ENCODE data around the gene RFX3.

RFX3 gene

GRCh38 chr9:3511551-3511950 is 14.2 kb downstream of the RFX3 start:
- no peak overlapping the region for H3K9ac ChIP-seq (ENCODE audit: low read length)
- no peaks in the 10 kb centered on the region for H3K27me3 ChIP-seq (ENCODE audit: control insufficient read depth in 1 of 2, insufficient read depth in 2 of 2, low read length in 2 of 2)
- no peaks in the 10 kb centered on the region for H3K4me1 ChIP-seq (ENCODE audit: insufficient read depth, low read length)
- H3K27ac ChIP-seq (ENCODE audit: low read depth, low read length) = no peak overlapping the region
- no peak overlapping the region for H3K4me3 ChIP-seq (ENCODE audit: low read depth in 1 of 2, low read length in 2 of 2)
- no peaks in the 10 kb centered on the region for H3K36me3 ChIP-seq (ENCODE audit: insufficient read depth, low read length)
- no peaks in the 10 kb centered on the region for H3K9me3 ChIP-seq (ENCODE audit: low read length)

GRCh38 chr9:3510796-3511195 is 15.0 kb downstream of the RFX3 start:
- H3K4me1 ChIP-seq (ENCODE audit: insufficient read depth, low read length) = no peaks in the 10 kb centered on the region
- no peaks in the 10 kb centered on the region for H3K9me3 ChIP-seq (ENCODE audit: low read length)
- no peak overlapping the region for H3K9ac ChIP-seq (ENCODE audit: low read length)
- H3K4me3 ChIP-seq (ENCODE audit: low read depth in 1 of 2, low read length in 2 of 2) = no peak overlapping the region
- no peaks in the 10 kb centered on the region for H3K27me3 ChIP-seq (ENCODE audit: control insufficient read depth in 1 of 2, insufficient read depth in 2 of 2, low read length in 2 of 2)
- no peak overlapping the region for H3K27ac ChIP-seq (ENCODE audit: low read depth, low read length)
- no peaks in the 10 kb centered on the region for H3K36me3 ChIP-seq (ENCODE audit: insufficient read depth, low read length)

- Histone ChIP-seq H3K27ac (ENCODE audit: low read depth, low read length) (no peak overlapping the region), H3K36me3 (ENCODE audit: insufficient read depth, low read length) (no peaks in the 10 kb centered on the region), H3K9me3 (ENCODE audit: low read length) (no peaks in the 10 kb centered on the region), H3K27me3 (ENCODE audit: control insufficient read depth in 1 of 2, insufficient read depth in 2 of 2, low read length in 2 of 2) (no peaks in the 10 kb centered on the region), H3K4me1 (ENCODE audit: insufficient read depth, low read length) (no peaks in the 10 kb centered on the region), H3K9ac (ENCODE audit: low read length) (no peak overlapping the region), H3K4me3 (ENCODE audit: low read depth in 1 of 2, low read length in 2 of 2) (no peak overlapping the region)
Observed at GRCh38 chr9:3509926-3510325, 15.9 kb downstream of the RFX3 start.

- Histone ChIP-seq H3K9ac (ENCODE audit: low read length) (no peak overlapping the region), H3K27me3 (ENCODE audit: control insufficient read depth in 1 of 2, insufficient read depth in 2 of 2, low read length in 2 of 2) (no peaks in the 10 kb centered on the region), H3K36me3 (ENCODE audit: insufficient read depth, low read length) (no peaks in the 10 kb centered on the region), H3K4me1 (ENCODE audit: insufficient read depth, low read length) (no peaks in the 10 kb centered on the region), H3K9me3 (ENCODE audit: low read length) (no peaks in the 10 kb centered on the region), H3K4me3 (ENCODE audit: low read depth in 1 of 2, low read length in 2 of 2) (peak overlapping the region; percentile 4 to 34), H3K27ac (ENCODE audit: low read depth, low read length) (no peak overlapping the region)
Observed at GRCh38 chr9:3508521-3509291, 17.1 kb downstream of the RFX3 start.

GRCh38 chr9:3508078-3508431 is 17.7 kb downstream of the RFX3 start:
- H3K27ac ChIP-seq (ENCODE audit: low read depth, low read length) = no peak overlapping the region
- H3K4me3 ChIP-seq (ENCODE audit: low read depth in 1 of 2, low read length in 2 of 2) = no peak overlapping the region

GRCh38 chr9:3507395-3508077 is 18.3 kb downstream of the RFX3 start:
- Histone ChIP-seq H3K9me3 (ENCODE audit: low read length) (no peaks in the 10 kb centered on the region), H3K9ac (ENCODE audit: low read length) (no peak overlapping the region), H3K27me3 (ENCODE audit: control insufficient read depth in 1 of 2, insufficient read depth in 2 of 2, low read length in 2 of 2) (no peaks in the 10 kb centered on the region), H3K36me3 (ENCODE audit: insufficient read depth, low read length) (no peaks in the 10 kb centered on the region), H3K27ac (ENCODE audit: low read depth, low read length) (no peak overlapping the region), H3K4me1 (ENCODE audit: insufficient read depth, low read length) (no peaks in the 10 kb centered on the region), H3K4me3 (ENCODE audit: low read depth in 1 of 2, low read length in 2 of 2) (no peak overlapping the region)

More at GRCh38 chr9:3508078-3508431, 17.7 kb downstream of the RFX3 start:
- Histone ChIP-seq H3K27me3 (ENCODE audit: control insufficient read depth in 1 of 2, insufficient read depth in 2 of 2, low read length in 2 of 2) (no peaks in the 10 kb centered on the region), H3K9ac (ENCODE audit: low read length) (no peak overlapping the region), H3K9me3 (ENCODE audit: low read length) (no peaks in the 10 kb centered on the region), H3K36me3 (ENCODE audit: insufficient read depth, low read length) (no peaks in the 10 kb centered on the region), H3K4me1 (ENCODE audit: insufficient read depth, low read length) (no peaks in the 10 kb centered on the region)

GRCh38 chr9:3506164-3506563 is 19.6 kb downstream of the RFX3 start:
- Histone ChIP-seq H3K27ac (ENCODE audit: low read depth, low read length) (no peak overlapping the region), H3K9me3 (ENCODE audit: low read length) (no peaks in the 10 kb centered on the region), H3K4me1 (ENCODE audit: insufficient read depth, low read length) (no peaks in the 10 kb centered on the region)

GRCh38 chr9:3502560-3503398 is 23.0 kb downstream of the RFX3 start:
- Histone ChIP-seq H3K27ac (ENCODE audit: low read depth, low read length) (no peak overlapping the region), H3K4me1 (ENCODE audit: insufficient read depth, low read length) (no peaks in the 10 kb centered on the region), H3K27me3 (ENCODE audit: control insufficient read depth in 1 of 2, insufficient read depth in 2 of 2, low read length in 2 of 2) (no peaks in the 10 kb centered on the region), H3K9me3 (ENCODE audit: low read length) (no peaks in the 10 kb centered on the region), H3K9ac (ENCODE audit: low read length) (no peak overlapping the region), H3K4me3 (ENCODE audit: low read depth in 1 of 2, low read length in 2 of 2) (no peak overlapping the region), H3K36me3 (ENCODE audit: insufficient read depth, low read length) (no peaks in the 10 kb centered on the region)

More at GRCh38 chr9:3506164-3506563, 19.6 kb downstream of the RFX3 start:
- no peak overlapping the region for H3K9ac ChIP-seq (ENCODE audit: low read length)
- no peaks in the 10 kb centered on the region for H3K36me3 ChIP-seq (ENCODE audit: insufficient read depth, low read length)
- H3K4me3 ChIP-seq (ENCODE audit: low read depth in 1 of 2, low read length in 2 of 2) = no peak overlapping the region
- no peaks in the 10 kb centered on the region for H3K27me3 ChIP-seq (ENCODE audit: control insufficient read depth in 1 of 2, insufficient read depth in 2 of 2, low read length in 2 of 2)

- Histone ChIP-seq H3K27ac (ENCODE audit: low read depth, low read length) (no peak overlapping the region), H3K4me3 (ENCODE audit: low read depth in 1 of 2, low read length in 2 of 2) (no peak overlapping the region), H3K9ac (ENCODE audit: low read length) (no peak overlapping the region), H3K9me3 (ENCODE audit: low read length) (no peaks in the 10 kb centered on the region), H3K4me1 (ENCODE audit: insufficient read depth, low read length) (peaks cover 10% of the 10 kb centered on the region), H3K36me3 (ENCODE audit: insufficient read depth, low read length) (no peaks in the 10 kb centered on the region), H3K27me3 (ENCODE audit: control insufficient read depth in 1 of 2, insufficient read depth in 2 of 2, low read length in 2 of 2) (no peaks in the 10 kb centered on the region)
Observed at GRCh38 chr9:3500044-3500443, 25.8 kb downstream of the RFX3 start.

- H3K27me3 ChIP-seq (ENCODE audit: control insufficient read depth in 1 of 2, insufficient read depth in 2 of 2, low read length in 2 of 2) = no peaks in the 10 kb centered on the region
- H3K4me1 ChIP-seq (ENCODE audit: insufficient read depth, low read length) = peaks cover 10% of the 10 kb centered on the region
- no peak overlapping the region for H3K9ac ChIP-seq (ENCODE audit: low read length)
- H3K27ac ChIP-seq (ENCODE audit: low read depth, low read length) = no peak overlapping the region
- H3K4me3 ChIP-seq (ENCODE audit: low read depth in 1 of 2, low read length in 2 of 2) = no peak overlapping the region
- H3K36me3 ChIP-seq (ENCODE audit: insufficient read depth, low read length) = no peaks in the 10 kb centered on the region
- H3K9me3 ChIP-seq (ENCODE audit: low read length) = no peaks in the 10 kb centered on the region
Observed at GRCh38 chr9:3498691-3499090, 27.1 kb downstream of the RFX3 start.

- Histone ChIP-seq H3K27ac (ENCODE audit: low read depth, low read length) (no peak overlapping the region), H3K4me3 (ENCODE audit: low read depth in 1 of 2, low read length in 2 of 2) (no peak overlapping the region), H3K27me3 (ENCODE audit: control insufficient read depth in 1 of 2, insufficient read depth in 2 of 2, low read length in 2 of 2) (no peaks in the 10 kb centered on the region), H3K9me3 (ENCODE audit: low read length) (no peaks in the 10 kb centered on the region), H3K9ac (ENCODE audit: low read length) (no peak overlapping the region), H3K36me3 (ENCODE audit: insufficient read depth, low read length) (no peaks in the 10 kb centered on the region), H3K4me1 (ENCODE audit: insufficient read depth, low read length) (peaks cover 10% of the 10 kb centered on the region)
Observed at GRCh38 chr9:3497857-3498256, 27.9 kb downstream of the RFX3 start.
